Stimulated activated CD4-positive, alpha-beta T cell treated with anti-CD3 and anti-CD28 coated beads, Interleukin-12 subunit alpha, Interleukin-12 subunit beta, amount 100 ng/mL, for 48 hours (primary cell): ENCODE data around the gene C3orf18.
"Not testable (repeated sequence)": the region's sequence is repeated elsewhere in the genome, so short reads cannot be mapped to it uniquely, and the experiment has no call there.

ENCODE experiments used
- DNase-seq, 3 donors: peaks; one replicate each; pipeline ENCODE4 v3.0.0-alpha.2; 2020; ENCODE audit warnings: low read depth in 2 of 3, low spot score in 1 of 3

Gene C3orf18

DNA sequence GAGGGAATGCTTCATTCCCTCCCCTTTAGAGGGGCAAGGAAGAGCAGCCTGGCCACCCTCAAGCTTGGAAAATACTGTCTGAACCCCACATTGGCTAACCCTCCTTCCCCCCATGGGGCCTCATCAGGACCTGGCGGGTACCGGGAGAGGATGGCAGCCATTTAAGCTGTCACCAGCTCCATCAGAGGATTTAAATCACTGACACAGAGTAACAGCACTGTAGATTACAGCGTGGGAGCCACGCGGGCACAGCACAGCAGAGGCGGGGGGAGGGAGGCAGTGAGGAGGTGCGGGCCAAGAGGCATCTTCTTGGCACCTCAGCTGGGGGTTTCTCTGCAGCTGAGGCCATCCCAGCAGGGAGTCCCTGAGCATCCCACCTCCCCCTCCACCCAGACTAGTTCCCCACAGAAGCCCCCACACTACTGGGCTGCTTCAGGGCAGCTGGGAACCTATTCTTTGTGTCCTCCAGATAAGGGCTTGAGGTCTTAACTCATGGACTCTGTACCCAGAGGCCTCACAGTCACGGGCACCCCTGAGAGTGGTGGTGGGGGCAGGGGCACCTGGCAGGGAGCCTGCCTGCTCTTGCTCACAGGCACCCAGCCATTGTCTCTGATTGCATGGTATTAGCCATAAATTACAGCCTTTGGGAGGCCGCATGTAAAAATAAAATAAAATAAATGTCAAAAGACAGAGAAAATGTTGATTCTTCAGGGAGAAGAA, 42.2 kb downstream of the C3orf18 start:
- no peak for DNase-seq

- no peak for DNase-seq
These were observed 42.8 kb downstream of the C3orf18 start for GRCh38 chr3:50524746-50525145.

- no peak for DNase-seq
These were observed 44.2 kb downstream of the C3orf18 start for GRCh38 chr3:50523279-50523811.

GRCh38 chr3:50521572-50521971, 46.0 kb downstream of the C3orf18 start:
- DNase-seq = no peak

DNA sequence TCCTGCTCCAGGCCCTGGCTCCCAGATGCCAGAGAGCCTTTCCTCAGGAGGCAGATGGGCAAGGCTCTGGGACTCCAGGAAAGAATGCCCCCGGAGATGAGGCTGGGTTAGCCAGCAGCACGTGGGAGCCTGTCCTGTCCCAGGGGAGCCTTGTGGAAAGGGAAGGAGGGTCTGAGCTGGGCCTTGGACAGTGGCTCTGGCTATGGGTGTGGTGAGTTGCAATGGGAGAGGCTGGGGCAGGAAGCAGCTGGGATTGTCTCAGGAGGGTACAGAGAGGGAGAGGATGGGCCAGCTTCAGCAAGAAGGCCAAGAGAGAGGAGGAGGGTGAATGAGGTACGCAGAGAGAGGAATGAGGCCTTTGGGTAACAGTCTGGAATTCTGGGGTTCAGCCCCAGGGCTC, 46.7 kb downstream of the C3orf18 start:
- no peak for DNase-seq

DNA sequence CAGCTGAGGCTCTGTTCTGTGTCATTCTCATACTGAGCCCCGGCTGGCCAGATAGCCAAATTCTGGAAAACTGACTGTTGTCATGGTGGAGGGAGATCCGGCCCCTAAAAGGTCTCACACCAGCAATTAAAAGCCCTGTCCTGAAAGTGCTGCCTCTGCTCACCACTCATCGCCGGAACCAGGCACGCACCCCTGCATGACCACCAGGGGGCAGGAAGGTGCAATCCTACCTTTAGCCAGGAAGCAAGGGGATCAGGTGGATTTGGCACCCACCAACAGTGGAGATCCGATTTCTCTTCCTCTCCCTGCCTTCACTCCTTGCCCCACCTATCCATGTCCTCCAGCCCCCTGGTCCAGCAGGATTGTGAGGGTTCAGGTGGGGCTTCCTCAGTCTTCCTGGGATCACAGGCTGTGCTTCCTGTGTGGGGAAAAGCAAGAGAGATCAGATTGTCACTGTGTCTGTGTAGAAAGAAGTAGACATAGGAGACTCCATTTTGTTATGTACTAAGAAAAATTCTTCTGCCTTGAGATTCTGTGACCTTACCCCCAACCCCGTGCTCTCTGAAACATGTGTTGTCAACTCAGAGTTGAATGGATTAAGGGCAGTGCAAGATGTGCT, 48.0 kb downstream of the C3orf18 start:
- DNase-seq = peak; percentile 53 to 78 (median 66)

DNA sequence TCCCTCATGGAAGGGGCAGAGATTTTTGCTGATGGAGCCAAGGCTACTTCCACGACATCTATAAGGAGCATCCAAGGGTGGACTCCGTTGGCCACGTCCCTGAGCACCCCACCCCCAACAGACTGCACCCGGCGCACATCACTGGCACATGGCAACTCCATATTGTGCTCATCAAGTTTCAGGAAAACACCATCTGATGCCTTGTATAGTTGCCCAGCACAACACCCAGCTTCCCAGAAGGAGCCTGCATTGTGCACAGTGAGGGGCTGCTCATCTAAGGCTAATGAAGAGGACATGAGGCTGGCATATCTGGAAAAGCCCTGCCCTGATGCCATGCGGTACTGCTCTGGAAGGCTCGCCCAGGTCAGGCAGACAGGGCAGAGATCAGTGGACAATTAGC, 49.1 kb downstream of the C3orf18 start:
- no peak for DNase-seq

GRCh38 chr3:50517721-50518206, 49.8 kb downstream of the C3orf18 start:
- DNase-seq = no peak

DNA sequence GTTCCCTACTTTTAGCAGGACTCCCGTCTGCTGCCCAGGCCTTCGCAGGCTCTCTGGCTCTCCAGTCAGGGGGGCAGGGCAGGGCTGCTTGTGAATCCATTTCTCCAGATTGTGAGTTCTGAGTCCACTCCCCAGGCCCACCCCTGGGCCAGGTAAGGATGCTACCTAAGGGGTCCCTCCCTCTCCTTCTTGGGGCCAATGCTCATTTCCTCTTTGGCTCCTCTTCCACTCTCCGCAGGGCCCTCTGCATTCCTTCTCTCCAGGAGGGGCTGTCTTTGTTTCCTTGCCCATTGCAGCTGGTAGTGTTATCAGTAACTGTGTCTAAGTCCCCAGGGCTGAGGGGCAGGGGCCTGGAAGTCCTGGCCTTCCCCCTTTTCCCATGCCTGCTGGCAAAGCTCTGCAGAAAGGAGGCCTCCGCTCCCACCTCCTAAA, 51.1 kb downstream of the C3orf18 start:
- no peak for DNase-seq

DNA sequence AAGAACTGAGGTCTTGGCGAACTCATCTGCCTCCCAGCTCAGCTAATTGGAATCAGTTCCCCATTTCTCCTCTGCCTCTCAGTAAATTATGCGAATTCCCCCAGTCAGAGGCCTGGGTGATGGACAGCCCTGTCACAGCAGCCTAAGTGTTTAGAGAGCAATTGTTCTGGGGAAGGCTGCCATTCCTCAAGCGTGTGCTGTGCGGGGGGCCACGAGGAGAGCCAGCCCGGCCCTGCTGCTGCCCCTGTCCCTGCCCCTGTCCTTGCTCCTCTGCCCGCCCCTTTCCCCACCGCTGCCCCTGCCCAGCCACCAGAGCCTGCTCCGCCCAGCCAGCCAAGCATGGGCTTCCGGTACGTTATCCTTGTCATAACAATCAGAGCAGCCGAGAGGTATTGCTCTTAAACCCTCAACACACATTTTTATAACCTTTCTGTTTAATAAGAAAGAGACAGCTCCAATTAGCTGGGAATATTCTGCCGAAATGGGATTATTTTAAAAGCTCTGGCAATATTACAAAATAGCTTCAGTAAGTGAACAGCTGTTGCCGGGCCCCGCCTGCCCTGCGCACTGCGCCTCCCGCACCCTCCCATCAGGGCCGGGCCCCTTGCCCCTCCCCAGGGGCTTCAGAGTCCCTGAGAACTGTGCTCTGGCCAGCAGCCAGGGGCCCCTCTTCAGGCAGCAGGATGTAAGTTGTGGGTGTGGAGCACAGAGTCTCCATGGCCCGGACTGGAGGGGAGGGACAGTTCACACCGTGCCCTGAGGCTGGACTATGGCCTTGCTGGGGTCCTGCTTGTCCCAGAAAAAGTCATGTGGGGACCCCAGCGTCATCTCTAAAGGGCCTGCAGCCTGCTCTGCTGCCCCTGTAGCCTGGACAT, 51.7 kb downstream of the C3orf18 start:
- DNase-seq = no peak

- not testable (repeated sequence) for DNase-seq
These were observed 54.6 kb downstream of the C3orf18 start for GRCh38 chr3:50512908-50513307.

GRCh38 chr3:50512131-50512530, 55.4 kb downstream of the C3orf18 start:
- DNase-seq = no peak

GRCh38 chr3:50510325-50510724, 57.2 kb downstream of the C3orf18 start:
- no peak for DNase-seq

DNA sequence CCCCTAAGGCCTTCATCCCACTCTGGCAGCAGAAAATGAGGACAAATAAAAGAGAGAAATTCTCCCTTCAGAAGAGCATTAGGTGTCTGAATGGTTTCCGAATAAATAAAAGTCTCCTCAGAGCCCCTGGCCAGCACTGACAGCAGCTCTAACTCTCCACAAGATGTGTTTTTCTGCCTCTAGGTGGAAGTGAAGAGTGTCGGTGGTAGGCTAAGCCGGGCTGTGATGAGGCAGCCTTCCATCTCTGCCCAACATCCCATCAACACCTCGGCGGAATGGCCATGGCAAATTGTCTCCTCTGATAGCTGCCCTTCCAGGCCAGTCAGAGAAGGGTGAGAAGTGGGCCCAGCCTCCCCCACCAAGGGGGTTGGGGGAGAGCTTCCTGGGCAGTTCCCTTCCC, 57.8 kb downstream of the C3orf18 start:
- DNase-seq = no peak

GRCh38 chr3:50508821-50509220, 58.7 kb downstream of the C3orf18 start:
- DNase-seq = no peak
